ENCODE data around the gene SCTR. TPM values are rescaled to one million over a fixed set of nuclear protein-coding genes. Genes with fewer than 3 reads are reported as not detected.

The SCTR gene
- total RNA-seq: not detected in 2 replicates

DNA sequence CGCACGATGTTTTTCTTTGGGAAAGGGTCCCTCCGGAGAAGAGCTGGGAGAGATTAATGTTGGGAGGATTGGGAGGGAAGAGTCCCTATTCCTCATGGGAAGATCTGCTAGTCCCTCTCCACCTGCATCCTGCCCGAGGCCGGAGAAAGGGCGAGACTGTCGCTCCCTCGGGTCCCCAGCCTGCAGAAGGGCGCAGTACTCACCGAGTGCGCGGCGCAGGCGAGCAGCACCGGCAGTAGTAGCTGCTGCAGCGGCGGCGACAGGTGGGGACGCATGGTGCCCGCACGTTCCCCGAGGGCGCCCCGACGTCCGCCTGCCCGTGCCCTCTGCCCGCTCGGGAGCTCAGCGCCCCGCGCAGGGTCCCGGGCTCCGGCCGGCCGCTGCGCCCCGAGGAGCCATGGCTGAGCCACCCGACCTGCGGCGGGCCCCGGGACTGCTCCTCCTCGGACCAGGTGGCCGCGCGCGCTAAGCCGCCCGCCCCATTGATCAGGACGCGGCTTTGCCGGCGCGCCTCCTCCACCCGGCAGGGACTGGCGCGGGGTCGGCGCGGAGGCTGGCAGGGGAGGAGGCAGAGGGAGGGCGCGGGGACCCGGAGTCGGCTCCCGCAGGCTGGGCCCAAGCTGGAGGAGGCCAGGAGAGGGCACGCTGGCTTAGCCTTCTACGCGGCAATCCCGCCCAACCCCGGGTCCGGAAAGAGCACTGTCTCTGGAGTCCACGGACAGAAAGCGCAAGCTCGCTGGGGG is at the start of gene SCTR:
Gene SCTR (minus strand): TSS at position 532 of the 743 bp plus-strand sequence. CDS start 257 bp downstream, at position 275.

DNA sequence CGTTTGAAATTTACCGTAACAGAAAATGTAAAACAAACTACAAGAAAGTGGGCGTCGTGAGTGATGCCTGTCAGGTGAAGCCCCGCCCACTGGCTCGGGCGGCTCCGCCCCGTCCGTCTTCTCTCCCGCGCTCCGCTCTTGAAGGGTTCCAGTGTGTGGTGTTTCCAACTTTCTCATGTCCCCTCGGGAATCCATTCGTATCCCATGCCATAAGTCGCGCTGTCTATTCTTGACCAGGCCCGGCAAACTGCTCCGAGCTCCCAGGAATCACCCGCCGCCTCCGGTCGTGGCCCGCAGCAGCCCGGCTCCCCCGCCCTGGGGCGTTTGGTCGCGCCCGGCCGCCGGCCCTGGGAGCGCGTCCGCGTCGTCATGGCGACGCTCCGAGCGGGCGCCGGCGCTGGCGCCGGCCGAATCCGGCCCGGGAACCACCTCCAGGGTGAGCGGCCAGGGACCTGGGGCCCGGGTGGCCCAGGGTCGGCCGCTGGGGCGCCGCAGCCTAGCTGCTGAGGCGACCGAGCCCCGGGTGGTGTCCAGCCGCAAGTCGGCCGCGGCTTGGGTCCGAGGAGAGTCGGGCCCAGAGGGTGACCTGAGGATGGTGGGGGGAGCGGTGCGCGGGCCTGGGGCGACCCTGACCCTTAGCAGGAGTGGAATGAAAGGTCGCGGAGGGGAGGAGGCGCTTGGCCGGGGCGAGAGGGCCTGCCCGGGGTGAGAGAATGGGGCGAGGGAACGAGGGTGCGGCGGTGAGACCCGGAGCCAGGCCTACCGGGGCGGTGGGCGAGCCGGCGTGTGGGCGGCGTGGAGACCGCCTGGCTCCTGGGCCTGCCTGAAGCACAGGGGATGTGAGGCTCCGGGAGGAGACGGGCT is 20.0 kb upstream of the SCTR start, which contains the start of gene CFAP221:
Gene CFAP221 (plus strand): TSS at position 375 of the 864 bp plus-strand sequence. CDS start 1,683 bp downstream, outside the sequence.

DNA sequence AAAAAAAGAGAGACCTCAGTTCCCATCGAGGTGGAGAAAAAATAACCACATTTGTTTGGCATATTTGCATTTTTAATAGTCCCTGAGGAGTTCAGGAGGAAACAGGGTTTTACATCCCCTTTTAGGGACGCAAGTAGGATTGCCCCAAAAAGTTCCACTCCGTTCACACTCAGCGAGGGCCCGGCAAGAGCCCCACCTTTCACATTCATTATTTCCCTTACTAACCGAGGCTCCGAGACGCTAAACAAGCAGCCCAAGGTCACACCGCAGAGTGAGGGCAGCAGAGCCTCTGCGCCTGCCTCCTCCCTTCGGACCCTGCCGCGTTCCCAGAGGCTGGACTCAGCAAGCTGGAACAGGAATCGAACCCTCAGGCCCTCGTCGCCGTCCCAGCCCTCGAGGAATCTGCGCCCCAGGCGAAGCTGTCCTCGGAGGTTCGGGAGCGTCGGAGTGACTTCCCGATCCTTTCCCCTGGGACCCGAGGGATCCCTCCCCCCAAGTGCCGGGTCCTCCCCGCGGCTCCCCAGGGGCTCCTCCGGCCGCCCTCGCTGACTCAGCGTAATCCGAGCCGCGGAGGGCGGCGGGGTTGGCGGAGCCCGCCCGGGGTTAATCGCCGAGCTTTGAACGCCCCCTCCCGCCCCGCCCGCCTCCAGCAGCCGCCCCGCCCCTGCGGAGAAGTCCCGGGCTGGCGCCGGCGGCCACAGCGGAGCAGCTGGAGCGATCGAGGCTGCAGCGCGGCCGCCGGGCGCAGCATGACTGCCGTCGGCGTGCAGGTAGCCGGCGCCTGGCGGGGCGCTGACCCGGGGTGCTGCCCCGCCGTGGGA is 92.9 kb downstream of the SCTR start, which contains the start of gene TMEM37:
Gene TMEM37 (plus strand): TSS at position 700 of the 821 bp plus-strand sequence. CDS start 50 bp downstream, at position 750.

Other genes starting within 250 kb of the SCTR start
- gene C2orf76, start 157.6 kb downstream of the SCTR start, total RNA-seq: 11.3 and 14.1 TPM in 2 replicates
- gene DBI, start 157.5 kb downstream of the SCTR start, total RNA-seq: 96.1 and 124 TPM in 2 replicates
- gene TMEM37, start 92.6 kb downstream of the SCTR start, total RNA-seq: 1.1 and 2.4 TPM in 2 replicates
- 0.27 TPM in 1 of 2 replicates, not detected in the other for gene CFAP221, start 20.0 kb upstream of the SCTR start, total RNA-seq
- 7.2 and 11.6 TPM in 2 replicates for gene TMEM177, start 154.7 kb upstream of the SCTR start, total RNA-seq
- gene PTPN4, start 235.4 kb upstream of the SCTR start, total RNA-seq: 26.6 and 41.1 TPM in 2 replicates

Measured in thoracic aorta endothelial cell (primary cell).